ENCODE results near the gene TAC4.

- TF ChIP-seq BRD9 (IDR thresholded peaks at IDR 0.05; ENCODE audit: low read depth, partially characterized antibody) (no peak), CTBP1 (IDR thresholded peaks at IDR 0.05; ENCODE audit: borderline replicate concordance) (no peak), KAT7 (CRISPR knock-in tag; IDR thresholded peaks at IDR 0.05; ENCODE audit: borderline replicate concordance) (no peak), ZSCAN29 (IDR thresholded peaks at IDR 0.05) (no peak), CEBPB (tag; IDR thresholded peaks at IDR 0.05) (no peak)
Observed at GRCh38 chr17:49829026-49829425, 18.8 kb downstream of the TAC4 start.

All from K562 (cell line).